K562 (cell line): Measurements from ENCODE around the gene LCP2. TPM values are rescaled to one million over a fixed set of nuclear protein-coding genes. Genes with fewer than 3 reads are reported as not detected.

Experiments
- CBFA2T3 ChIP-seq: fragments of 450-650 bp; IDR thresholded peaks from 2 replicates; pipeline ENCODE4 v1.6.1; 2017
- CC2D1A ChIP-seq: fragments of 450-650 bp; IDR thresholded peaks from 2 replicates; pipeline ENCODE4 v1.6.1; 2017; ENCODE audit warnings: mild to moderate bottlenecking
- FOSL1 ChIP-seq: fragments of 200-800 bp; sonication (Bioruptor generic); conservative IDR thresholded peaks from 2 replicates; pipeline ENCODE4 v1.6.1; 2016; ENCODE audit warnings: missing genetic modification characterization, missing compliant biosample characterization
- MECOM ChIP-seq: fragments of 250-450 bp; sonication (Bioruptor Pico); IDR thresholded peaks from 2 replicates; pipeline ENCODE4 v1.8.0; 2022; ENCODE audit warnings: inconsistent platforms
- NFYB ChIP-seq: IDR thresholded peaks from 2 replicates; pipeline ENCODE4 v1.6.1; 2011; ENCODE audit warnings: mild to moderate bottlenecking, moderate library complexity; ENCODE audit not compliant: insufficient read length; ENCODE audit errors: extremely low read depth
- RNF2 ChIP-seq: sonication (generic); IDR thresholded peaks from 2 replicates; pipeline ENCODE4 v1.6.1; 2016
- TEAD4 ChIP-seq, 2 experiments: sonication (generic) in 1 of 2; formaldehyde crosslinking in 1 of 2; IDR thresholded peaks; 2 replicates each; pipeline versions ENCODE4 v1.6.1 to v1.8.0; 2012 to 2022; ENCODE audit warnings: borderline replicate concordance in 1 of 2, inconsistent platforms in 1 of 2, low read length in 1 of 2, mild to moderate bottlenecking in 1 of 2, missing genetic modification reagents in 1 of 2
- ZBTB40 ChIP-seq, 2 experiments: fragments of 450-650 bp in 1 of 2; sonication (generic) in 1 of 2; formaldehyde crosslinking in 1 of 2; IDR thresholded peaks; 2 replicates each; pipeline versions ENCODE4 v1.7.1 to v1.9.0; 2016 to 2022; ENCODE audit warnings: inconsistent platforms in 1 of 2, mild to moderate bottlenecking in 1 of 2, missing genetic modification reagents in 1 of 2
- ZNF384 ChIP-seq: IDR thresholded peaks from 2 replicates; pipeline ENCODE4 v1.6.1; 2012; ENCODE audit warnings: low read depth, low read length, improper control_type of control experiment
- ZNF407 ChIP-seq: fragments of 450-650 bp; IDR thresholded peaks from 2 replicates; pipeline ENCODE4 v1.6.1; 2016; ENCODE audit warnings: low read depth
- polyA plus RNA-seq, 8 experiments: library from polyadenylated mRNA; depleted of rRNA in 4 of 8; stranded (reverse) in 5 of 8; unstranded in 3 of 8; fragments of >200 nt; fragmentation: Nextera tagmentation in 2 of 8; fragmentation: Illumina TruSeq in 1 of 8; extraction: Ambion mirVana in 2 of 8; extraction: Trizol in 1 of 8; gene quantifications; 2 replicates each; pipeline versions ENCODE4 v1.2.1 to v1.2.3, GENCODE V29; 2011 to 2014; ENCODE audit warnings: inconsistent platforms in 1 of 8, missing spikeins in 1 of 8
- total RNA-seq, 7 experiments: library from RNA; depleted of rRNA in 6 of 7; stranded (reverse); fragments of >200 nt in 6 of 7; fragmentation: Illumina TruSeq in 2 of 7; extraction: Trizol in 2 of 7; gene quantifications; 2 replicates each; pipeline versions ENCODE4 v1.2.1 to v1.2.3, GENCODE V29; 2011 to 2021; ENCODE audit warnings: low replicate concordance in 1 of 7

The LCP2 gene
- total and polyA plus RNA-seq, 9 of the 15 experiments (the other 6 are each of a cell fraction or from before 2014, with no cell fraction given): 4.0 to 31.3 (median 14.6) TPM

- no peak for TF ChIP-seq ZBTB40 (IDR thresholded peaks at IDR 0.05)
- no peak for TF ChIP-seq ZBTB40 (CRISPR knock-in tag; IDR thresholded peaks at IDR 0.05)
- no peak for TF ChIP-seq ZNF384
- no peak for TF ChIP-seq ZNF407
- TF ChIP-seq RNF2: no peak
- TF ChIP-seq CBFA2T3: peak; percentile 53; the same call in 1 of the 2 replicates
- TF ChIP-seq TEAD4 (IDR thresholded peaks at IDR 0.05; ENCODE audit: low read length): 0 out of 2 replicates have a peak, but pooled peaks have one; percentile 15
- TF ChIP-seq TEAD4 (CRISPR knock-in tag; IDR thresholded peaks at IDR 0.05; ENCODE audit: borderline replicate concordance): no peak
- TF ChIP-seq CC2D1A: no peak
- TF ChIP-seq MECOM (CRISPR knock-in tag): 0 out of 2 replicates have a peak, but pooled peaks have one; percentile 46
- TF ChIP-seq NFYB: peak; percentile 13
- TF ChIP-seq FOSL1 (tag): peak; percentile 88
Measured at GRCh38 chr5:170316937-170317336, 19.4 kb upstream of the LCP2 start (continued).
